Chondrocyte (in vitro differentiated cells): ENCODE measurements around the gene EIF4A3. TPM values are rescaled to one million over a fixed set of nuclear protein-coding genes. Genes with fewer than 3 reads are reported as not detected.

Experiments
- DNase-seq: peaks from one replicate; pipeline ENCODE4 v3.0.0; 2021; ENCODE audit warnings: mixed read lengths, low spot score
- H3K27ac Mint-ChIP-seq: one replicate; pipeline ENCODE4 v1.8.0; 2021; ENCODE audit warnings: mild to moderate bottlenecking, moderate library complexity, mixed read lengths; ENCODE audit not compliant: unreplicated experiment
- H3K27me3 Mint-ChIP-seq: 2 replicates; pipeline ENCODE4 v1.8.0; 2021; ENCODE audit warnings: low read depth, mixed read lengths
- H3K36me3 Mint-ChIP-seq: 2 replicates; pipeline ENCODE4 v1.8.0; 2021; ENCODE audit warnings: low read depth, mixed read lengths
- H3K4me1 Mint-ChIP-seq: 2 replicates; pipeline ENCODE4 v1.8.0; 2021; ENCODE audit warnings: low read depth, mild to moderate bottlenecking, mixed read lengths
- H3K4me3 Mint-ChIP-seq: one replicate; pipeline ENCODE4 v1.8.0; 2021; ENCODE audit warnings: mild to moderate bottlenecking, moderate library complexity, mixed read lengths; ENCODE audit not compliant: unreplicated experiment
- H3K9me3 Mint-ChIP-seq: 2 replicates; pipeline ENCODE4 v1.8.0; 2021; ENCODE audit warnings: low read depth, mixed read lengths
- CTCF ChIP-seq: fragments of 200-600 bp; sonication (generic); IDR thresholded peaks from 2 replicates; pipeline ENCODE4 v1.5.0; 2021; ENCODE audit warnings: antibody characterized with exemption, mild to moderate bottlenecking, moderate library complexity
- total RNA-seq: library from RNA; stranded (reverse); gene quantifications from 3 replicates; pipeline ENCODE4 v1.2.1, GENCODE V29; 2021

Gene EIF4A3
- total RNA-seq, 1 donor from 2014 or later: 64.0 TPM

DNA sequence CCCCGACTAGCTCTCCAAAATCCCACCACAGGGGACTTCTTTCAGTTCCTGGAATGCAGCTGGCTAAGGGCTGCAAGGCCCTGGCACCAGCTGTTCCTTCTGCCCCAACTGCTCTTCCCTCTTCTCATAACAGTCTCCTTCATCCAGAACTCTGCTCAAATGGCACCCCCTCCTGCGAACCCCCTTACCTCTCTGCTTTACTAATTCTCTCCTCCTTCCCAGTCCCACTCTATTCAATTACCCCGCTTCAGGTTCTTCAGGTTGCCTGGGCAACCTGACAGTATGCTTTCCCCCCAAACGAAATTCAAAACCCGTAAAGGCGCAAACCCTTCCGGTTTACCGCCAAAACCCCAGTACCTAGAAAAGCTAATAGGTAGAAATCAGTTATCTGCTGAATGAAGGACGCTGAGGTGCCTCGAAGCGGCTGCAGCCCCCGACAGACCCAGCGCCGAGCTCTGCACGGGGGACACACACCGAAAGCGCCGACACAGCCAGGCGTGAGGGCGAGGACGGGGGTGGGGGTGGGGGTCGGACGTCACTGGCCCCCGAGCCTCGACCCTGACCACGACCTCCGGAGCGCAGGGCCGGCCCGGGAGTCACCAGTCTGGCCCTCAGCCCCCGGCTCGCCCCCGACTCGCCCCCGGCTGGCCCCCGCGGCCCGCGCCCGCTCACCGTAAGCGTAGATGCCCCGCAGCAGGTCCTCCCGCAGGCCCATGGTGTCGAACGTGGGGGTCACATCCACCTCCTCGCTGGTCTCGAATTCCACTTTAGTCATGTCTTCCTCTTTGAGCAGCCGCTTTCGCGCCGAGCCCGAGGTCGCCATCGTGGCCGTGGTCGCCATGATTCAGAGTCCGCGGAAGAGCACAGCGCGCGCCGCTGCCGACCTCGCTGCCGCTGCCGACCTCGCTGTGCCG is 550 bp downstream of the EIF4A3 start:
- H3K9me3 Mint-ChIP-seq: no peaks in the 10 kb centered on the region
- H3K36me3 Mint-ChIP-seq: peaks cover 11% of the 10 kb centered on the region
- no peaks in the 10 kb centered on the region for H3K27me3 Mint-ChIP-seq
- TF ChIP-seq CTCF: peak; percentile 30
- peak overlapping the region; percentile 85 for H3K4me3 Mint-ChIP-seq
- no peak for DNase-seq
- peak overlapping the region; percentile 95 for H3K27ac Mint-ChIP-seq
- H3K4me1 Mint-ChIP-seq: peaks cover 43% of the 10 kb centered on the region

DNA sequence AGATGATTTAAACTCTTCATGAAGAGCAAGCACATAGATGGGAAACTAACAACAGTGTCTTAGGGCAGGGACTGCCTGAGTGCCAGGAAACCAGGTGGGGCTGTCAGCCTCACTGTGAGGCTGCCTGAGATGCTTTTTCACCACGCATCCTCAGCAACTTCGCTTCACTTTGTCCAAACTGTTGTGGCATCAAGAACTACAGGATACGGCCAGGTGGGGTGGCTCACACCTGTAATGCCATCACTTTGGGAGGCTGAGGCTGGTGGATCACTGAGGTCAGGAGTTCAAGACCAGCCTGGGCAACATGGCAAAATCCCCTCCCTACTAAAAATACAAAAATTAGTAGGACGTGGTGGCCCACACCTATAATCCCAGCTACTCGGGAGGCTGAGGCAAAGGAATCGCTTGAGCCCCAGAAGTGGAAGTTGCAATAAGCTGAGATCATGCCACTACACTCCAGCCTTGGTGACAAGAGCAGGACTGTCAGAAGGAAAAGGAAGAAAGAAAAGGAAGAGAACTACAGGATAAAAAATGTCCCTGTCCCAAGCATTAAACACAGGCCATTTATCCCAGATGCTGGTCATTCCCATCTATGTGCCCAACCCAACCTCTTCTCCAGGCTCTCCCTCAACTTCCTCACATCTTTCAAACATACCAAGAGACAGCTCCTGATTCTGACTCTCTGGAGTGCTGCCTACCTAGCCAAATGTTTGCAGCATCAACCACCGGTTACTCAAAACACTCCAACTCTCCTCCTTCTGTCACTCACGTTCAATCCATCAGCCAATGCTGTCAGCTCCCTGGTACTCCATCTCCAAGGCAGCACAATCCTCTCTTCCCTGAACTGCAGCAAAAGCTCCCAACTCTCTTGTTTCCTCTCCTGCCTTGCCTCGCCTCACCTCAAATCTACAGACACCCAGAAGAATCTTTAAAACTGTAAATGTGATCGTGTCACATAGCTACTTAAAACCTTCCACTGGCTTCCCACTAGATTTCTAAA is 1.6 kb downstream of the EIF4A3 start:
- Mint-ChIP-seq H3K4me1 (peaks cover 33% of the 10 kb centered on the region), H3K9me3 (no peaks in the 10 kb centered on the region), H3K36me3 (peaks cover 11% of the 10 kb centered on the region), H3K27ac (peak overlapping the region; percentile 72), H3K4me3 (peak overlapping the region; percentile 85), H3K27me3 (no peaks in the 10 kb centered on the region)
- no peak for TF ChIP-seq CTCF
- no peak for DNase-seq

DNA sequence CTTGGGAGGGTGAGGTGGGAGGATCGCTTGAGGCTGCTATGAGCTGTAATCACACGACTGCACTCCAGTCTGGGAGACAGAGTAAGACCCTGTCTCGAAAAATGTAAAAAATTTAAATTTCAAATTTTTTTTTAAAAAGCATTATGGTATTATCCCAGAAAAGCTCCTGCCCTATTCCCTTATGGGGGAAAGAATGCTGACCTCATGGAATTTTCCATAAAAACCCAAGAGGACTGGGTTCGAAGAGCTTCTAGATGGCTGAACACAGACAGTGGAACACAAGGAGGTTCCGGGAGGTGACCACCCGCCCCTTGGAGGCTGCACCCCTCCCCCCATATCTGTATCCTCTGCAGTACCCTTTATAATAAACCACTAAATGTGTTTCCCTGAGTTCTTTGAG is 4.0 kb downstream of the EIF4A3 start:
- Mint-ChIP-seq H3K27me3 (no peaks in the 10 kb centered on the region), H3K36me3 (peaks cover 30% of the 10 kb centered on the region), H3K4me1 (peaks cover 21% of the 10 kb centered on the region), H3K4me3 (no peak overlapping the region), H3K9me3 (no peaks in the 10 kb centered on the region), H3K27ac (no peak overlapping the region)
- no peak for TF ChIP-seq CTCF
- DNase-seq: no peak

- peaks cover 42% of the 10 kb centered on the region for H3K36me3 Mint-ChIP-seq
- no peaks in the 10 kb centered on the region for H3K9me3 Mint-ChIP-seq
- TF ChIP-seq CTCF: no peak
Observed at GRCh38 chr17:80141463-80142165, 5.3 kb downstream of the EIF4A3 start.

More at GRCh38 chr17:80141463-80142165, 5.3 kb downstream of the EIF4A3 start:
- Mint-ChIP-seq H3K27me3 (no peaks in the 10 kb centered on the region), H3K4me3 (no peak overlapping the region), H3K4me1 (peaks cover 19% of the 10 kb centered on the region), H3K27ac (no peak overlapping the region)
- DNase-seq: no peak
